ENCODE measurements around the gene PJA1.

The PJA1 gene

DNA sequence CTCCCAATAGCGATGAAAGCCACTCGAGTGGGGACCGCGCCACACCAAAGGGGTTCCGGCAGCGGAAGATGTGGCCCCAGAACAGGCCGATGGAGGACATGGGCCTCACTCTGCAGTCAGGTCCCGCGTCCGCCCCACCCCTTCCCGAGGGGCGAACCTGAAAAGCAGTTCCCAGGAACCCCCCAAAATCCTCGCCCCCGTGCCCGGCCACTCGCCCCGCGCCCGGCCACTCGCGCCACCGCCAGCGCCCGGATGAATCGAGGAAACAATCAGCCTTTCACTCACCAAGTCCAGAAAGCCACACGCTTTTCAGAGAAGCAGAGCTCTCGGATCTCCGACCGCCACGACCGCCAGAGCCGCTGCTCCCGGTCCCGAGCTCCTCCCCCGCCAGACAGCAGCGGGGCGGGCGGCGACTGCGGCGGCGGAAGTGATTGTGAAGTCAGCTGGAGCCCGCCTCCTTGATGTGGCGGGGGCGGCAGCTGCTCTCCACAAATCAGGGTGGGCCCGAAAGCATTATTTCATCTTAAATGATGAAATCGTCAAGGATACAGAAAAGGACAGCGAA is at the start of gene PJA1:
TSS of gene PJA1 (minus strand) at position 367 of the 565 bp plus-strand sequence. CDS start 2,380 bp downstream, outside the sequence.
- in situ Hi-C loops (cut with MboI; ENCODE audit: low sequenced_read_pairs): no loop called here

DNA sequence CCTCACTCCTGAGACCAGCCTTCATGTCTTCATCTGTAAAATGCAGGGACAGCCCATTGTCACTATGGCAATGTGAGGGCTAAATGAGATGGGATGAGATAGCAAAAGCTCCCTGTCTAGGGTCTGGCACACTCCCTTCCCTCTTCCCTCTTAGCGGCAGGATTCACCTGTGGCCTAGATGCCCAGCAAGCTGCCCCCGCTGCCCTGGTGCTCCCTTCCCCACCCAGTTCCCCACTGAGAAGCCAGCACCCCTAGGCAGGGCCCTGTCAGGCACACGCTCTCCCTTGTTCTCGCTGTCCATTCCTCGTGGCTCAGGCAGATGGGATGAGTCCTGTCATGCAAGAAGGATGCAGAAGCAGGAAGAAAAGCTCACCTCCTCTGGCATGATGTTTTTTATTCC is 49.2 kb upstream of the PJA1 start:
- in situ Hi-C loops (cut with MboI; ENCODE audit: low sequenced_read_pairs): loop anchor here (25.0 kb wide), 1 partner anchor 377 kb away; the partner anchor contains the start of gene EFNB1

DNA sequence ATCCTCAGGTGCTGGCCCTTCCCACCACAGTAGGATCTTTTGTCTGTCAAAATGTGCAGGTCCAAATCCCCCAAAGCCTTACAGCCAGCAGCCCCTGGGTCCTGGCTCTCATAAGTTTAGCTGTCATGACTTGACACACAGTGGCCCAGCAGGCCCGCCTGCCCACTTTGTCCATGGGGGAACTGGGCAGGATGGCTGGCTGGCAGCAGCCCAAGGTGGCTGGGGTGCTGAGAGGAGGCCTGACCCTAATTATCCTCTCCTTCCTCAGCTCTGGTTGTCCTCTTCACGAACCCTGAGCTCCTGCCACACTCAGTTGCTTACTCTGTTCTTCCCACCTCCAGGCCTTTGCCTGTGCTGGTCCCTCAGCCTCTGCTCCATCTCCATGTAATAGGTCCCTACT is 46.4 kb upstream of the PJA1 start:
- in situ Hi-C loops (cut with MboI; ENCODE audit: low sequenced_read_pairs): loop anchor here (25.0 kb wide), 1 partner anchor 374 kb away; the partner anchor contains the start of gene EFNB1

DNA sequence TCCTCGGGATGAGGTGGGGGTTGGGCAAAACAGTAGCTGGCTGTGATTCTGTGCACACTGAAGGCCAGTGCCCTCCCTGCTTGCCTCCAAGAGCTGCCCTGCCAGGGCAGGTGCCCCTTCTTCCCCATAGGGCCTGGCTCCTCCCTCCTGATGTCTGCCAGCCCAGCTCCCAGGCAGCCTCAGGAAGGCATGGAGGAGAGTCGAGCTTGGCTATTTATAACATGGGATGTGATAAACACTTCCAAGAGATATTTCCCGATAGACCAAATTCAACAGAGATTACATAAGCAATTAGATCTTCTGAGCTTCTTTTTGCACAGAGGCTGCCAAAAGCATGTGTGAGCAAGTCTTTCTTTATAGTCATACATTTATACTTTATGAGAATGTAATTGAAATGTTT is 45.3 kb upstream of the PJA1 start:
- in situ Hi-C loops (cut with MboI; ENCODE audit: low sequenced_read_pairs): loop anchor here (25.0 kb wide), 1 partner anchor 373 kb away; the partner anchor contains the start of gene EFNB1

DNA sequence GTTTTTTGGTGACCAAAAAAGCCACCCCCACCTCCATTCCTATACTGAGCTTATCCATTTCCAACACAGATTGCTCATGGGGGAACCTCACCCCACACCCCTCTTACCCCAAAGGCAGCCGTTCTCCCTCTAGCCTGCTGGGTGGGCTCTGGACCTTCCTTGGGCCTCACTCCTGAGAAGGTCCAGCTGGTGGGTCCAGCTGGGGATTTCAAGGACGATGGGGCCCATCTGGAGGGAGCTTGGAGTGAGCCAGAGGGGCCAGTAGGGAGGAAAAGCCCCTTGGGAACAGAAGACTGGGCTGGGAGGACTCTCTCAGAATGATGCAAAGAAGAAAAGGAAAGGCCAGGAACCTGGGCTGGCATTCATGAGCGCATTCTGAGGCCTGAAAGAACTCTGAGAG is 42.0 kb upstream of the PJA1 start:
- in situ Hi-C loops (cut with MboI; ENCODE audit: low sequenced_read_pairs): loop anchor here (25.0 kb wide), 1 partner anchor 370 kb away; the partner anchor contains the start of gene EFNB1

DNA sequence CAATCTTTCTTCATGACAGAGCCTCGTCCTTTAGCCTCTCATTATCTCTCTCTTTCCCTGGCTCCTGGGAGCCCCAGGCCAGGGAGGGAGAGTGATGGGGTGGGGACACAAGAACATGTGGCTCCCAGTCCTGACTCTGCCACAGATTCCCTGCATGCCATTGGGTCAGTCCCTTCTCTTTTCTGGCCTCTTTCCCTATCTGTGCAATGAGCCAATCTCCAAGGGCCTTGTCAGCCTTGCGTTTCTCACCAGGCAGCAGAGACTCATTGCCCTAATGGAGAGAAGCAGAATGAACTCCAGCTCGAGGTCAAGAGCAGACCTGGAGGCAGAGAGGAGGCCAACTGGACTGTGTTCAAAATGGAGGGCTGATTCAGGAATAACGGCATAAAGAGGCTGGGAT is 38.4 kb upstream of the PJA1 start:
- in situ Hi-C loops (cut with MboI; ENCODE audit: low sequenced_read_pairs): loop anchor here (25.0 kb wide), 1 partner anchor 366 kb away; the partner anchor contains the start of gene EFNB1

- in situ Hi-C loops (cut with MboI; ENCODE audit: low sequenced_read_pairs): no loop called here
Observed at GRCh38 chrX:69197690-69198089, 32.4 kb upstream of the PJA1 start.

GRCh38 chrX:69196666-69197065 is 31.4 kb upstream of the PJA1 start:
- in situ Hi-C loops (cut with MboI; ENCODE audit: low sequenced_read_pairs): no loop called here

DNA sequence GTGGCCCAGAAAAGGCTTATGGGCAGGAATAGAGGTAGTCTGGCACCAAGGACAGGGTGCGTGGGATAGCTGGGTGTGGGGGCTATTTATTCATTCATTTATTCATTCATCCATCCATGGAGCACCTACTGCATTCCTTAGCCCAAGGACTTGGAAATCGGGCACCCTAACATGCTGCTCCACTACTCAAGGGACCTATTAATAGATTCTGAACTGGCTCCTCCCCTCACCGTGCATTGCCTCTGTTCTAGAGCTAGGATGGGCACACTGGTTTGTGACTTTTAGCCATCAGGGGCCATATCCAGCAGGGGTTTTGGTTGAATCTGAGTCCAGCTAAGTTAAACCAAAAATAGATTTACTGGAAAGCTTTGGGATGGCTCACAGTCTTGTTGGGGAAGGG is 30.6 kb upstream of the PJA1 start:
- in situ Hi-C loops (cut with MboI; ENCODE audit: low sequenced_read_pairs): no loop called here

- in situ Hi-C loops (cut with MboI; ENCODE audit: low sequenced_read_pairs): no loop called here
Observed at GRCh38 chrX:69195192-69195591, 29.9 kb upstream of the PJA1 start.

GRCh38 chrX:69192603-69193002 is 27.4 kb upstream of the PJA1 start:
- in situ Hi-C loops (cut with MboI; ENCODE audit: low sequenced_read_pairs): no loop called here

- in situ Hi-C loops (cut with MboI; ENCODE audit: low sequenced_read_pairs): no loop called here
Observed at GRCh38 chrX:69189576-69190371, 24.5 kb upstream of the PJA1 start.

DNA sequence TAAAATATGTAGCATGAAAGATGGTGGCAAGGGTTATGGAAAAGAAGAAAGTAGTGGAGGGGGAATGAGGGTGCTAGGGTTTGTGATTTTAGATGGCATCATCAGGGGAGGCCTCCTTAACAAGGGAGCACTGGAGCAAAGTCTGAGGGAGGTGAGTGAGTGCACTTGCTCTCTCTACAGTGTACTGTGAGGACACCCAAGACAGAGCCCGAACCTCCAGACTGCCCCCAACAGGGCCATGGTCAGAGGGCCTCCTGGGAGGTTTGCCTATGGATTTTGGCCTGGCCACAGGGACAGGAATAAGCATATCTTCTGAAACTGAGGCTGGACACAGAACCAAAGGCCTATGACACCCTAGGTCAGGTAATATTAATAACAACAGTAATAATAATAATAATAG is 21.4 kb upstream of the PJA1 start:
- in situ Hi-C loops (cut with MboI; ENCODE audit: low sequenced_read_pairs): no loop called here

- in situ Hi-C loops (cut with MboI; ENCODE audit: low sequenced_read_pairs): no loop called here
Observed at GRCh38 chrX:69185886-69186285, 20.6 kb upstream of the PJA1 start.

GRCh38 chrX:69185141-69185540 is 19.9 kb upstream of the PJA1 start:
- in situ Hi-C loops (cut with MboI; ENCODE audit: low sequenced_read_pairs): no loop called here

DNA sequence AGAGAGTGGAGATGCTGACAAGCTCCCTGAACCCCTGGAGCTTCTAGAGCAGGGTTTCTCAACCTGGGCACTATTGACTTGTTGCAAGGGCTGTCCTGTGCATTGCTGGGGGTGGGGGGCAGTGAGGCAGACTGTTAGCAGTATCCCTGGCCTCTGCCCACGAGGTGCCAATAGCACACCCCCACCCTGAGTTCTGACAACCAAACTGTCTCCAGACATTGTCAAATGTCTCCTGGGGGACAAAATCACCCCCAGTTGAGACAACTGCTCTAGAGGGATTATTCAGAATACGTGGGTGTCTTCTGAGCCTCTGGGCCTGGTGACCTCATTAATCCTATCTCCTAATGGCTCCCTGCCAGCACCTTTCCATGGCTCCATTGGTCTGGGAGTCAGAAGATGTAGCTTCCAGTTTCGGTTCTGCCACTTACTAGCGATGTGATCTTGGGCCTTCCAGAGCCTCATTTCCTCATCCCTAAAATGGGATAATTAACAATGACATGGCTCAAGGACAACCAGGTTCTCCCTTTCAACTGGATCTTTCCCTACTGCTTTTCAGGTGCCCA is 17.6 kb upstream of the PJA1 start:
- in situ Hi-C loops (cut with MboI; ENCODE audit: low sequenced_read_pairs): no loop called here

DNA sequence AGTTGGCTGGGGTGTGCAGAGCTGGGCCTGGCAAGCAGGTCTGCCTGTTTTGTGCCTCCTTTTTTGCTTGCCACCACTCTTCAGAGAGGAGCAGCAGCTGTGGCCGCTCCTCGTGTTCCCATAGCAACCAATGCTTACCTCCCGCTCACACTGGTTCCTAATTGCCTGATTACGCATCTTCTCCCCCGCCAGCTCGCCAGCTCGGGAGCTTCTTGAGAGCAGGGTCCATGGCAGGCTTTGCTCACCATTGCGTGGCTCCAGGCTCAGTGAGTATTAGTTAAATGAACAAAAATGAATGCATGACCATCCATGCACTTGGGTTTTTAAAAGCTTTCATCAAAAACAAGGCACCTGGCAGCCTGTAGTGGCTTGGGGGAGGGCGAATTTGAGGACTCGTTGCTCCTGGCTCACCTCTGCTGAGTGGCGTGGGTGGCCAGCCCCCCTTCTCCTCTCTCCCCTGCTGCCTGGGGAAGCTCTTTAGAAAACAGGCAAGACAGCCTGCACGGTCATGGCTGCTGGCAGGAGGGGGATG is 14.2 kb upstream of the PJA1 start:
- in situ Hi-C loops (cut with MboI; ENCODE audit: low sequenced_read_pairs): no loop called here

- in situ Hi-C loops (cut with MboI; ENCODE audit: low sequenced_read_pairs): no loop called here
Observed at GRCh38 chrX:69178592-69178991, 13.3 kb upstream of the PJA1 start.

GRCh38 chrX:69177511-69178162 is 12.4 kb upstream of the PJA1 start:
- in situ Hi-C loops (cut with MboI; ENCODE audit: low sequenced_read_pairs): no loop called here

DNA sequence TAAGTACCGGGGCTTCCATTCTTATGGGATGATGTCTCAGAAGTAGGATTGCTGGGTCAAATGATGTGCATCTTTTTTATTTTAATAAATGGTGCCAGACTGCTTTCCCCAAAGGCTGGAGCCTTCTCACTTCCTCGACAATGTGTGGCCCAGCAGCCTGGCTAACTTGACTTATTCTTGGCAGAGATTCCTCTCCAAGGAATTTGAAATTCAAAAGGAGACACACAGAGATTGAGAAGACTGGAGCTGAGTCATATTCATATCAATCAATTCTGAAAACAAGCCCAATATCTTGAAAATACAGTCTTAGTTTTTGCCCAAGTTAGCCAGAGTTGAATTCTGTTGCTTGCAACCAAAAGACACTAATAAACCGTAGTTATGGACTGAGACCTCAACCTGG is 10.8 kb upstream of the PJA1 start:
- in situ Hi-C loops (cut with MboI; ENCODE audit: low sequenced_read_pairs): no loop called here

DNA sequence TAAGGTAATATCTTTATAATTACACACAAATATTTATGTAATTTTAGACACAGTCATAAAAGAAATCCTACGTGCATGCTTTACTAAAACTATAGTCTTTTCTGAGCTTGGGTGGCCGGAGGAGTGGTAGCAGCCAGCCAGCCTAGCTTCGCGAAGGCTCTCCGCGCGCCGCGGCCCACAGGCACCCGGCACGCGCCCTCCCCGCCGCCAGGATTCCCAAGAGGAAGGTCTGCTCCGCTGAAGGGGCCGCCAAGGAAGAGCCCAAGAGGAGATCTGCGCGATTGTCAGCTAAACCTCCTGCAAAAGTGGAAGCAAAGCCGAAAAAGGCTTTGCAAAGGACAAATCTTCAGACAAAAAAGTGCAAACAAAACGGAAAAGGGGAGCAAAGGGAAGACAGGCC is 8.7 kb upstream of the PJA1 start:
- in situ Hi-C loops (cut with MboI; ENCODE audit: low sequenced_read_pairs): no loop called here
